Keratinocyte (primary cell): Measurements from ENCODE around the gene TMUB2. TPM values are rescaled to one million over a fixed set of nuclear protein-coding genes. Genes with fewer than 3 reads are reported as not detected.
A peak's percentile ranks its signal among the peaks of the same experiment; 100 is the strongest.

Source experiments
- DNase-seq: peaks from one replicate; pipeline ENCODE4 v3.0.0-alpha.2; 2011; ENCODE audit warnings: low read depth, missing footprints, low spot score
- FAIRE-seq: peaks from 2 replicates; lab custom pipeline; 2011; peaks lifted over from hg19 to GRCh38; lab: Jason Lieb, UNC
- H2AFZ ChIP-seq: 2 replicates; pipeline ENCODE4 v1.6.0; 2012; ENCODE audit warnings: low read length, control low read depth, inconsistent platforms; ENCODE audit not compliant: control insufficient read depth
- H3K27ac ChIP-seq: 2 replicates; pipeline ENCODE4 v1.5.1; 2011; ENCODE audit warnings: low read length; ENCODE audit not compliant: control insufficient read depth, insufficient read depth
- H3K27me3 ChIP-seq: 3 replicates; pipeline ENCODE4 v1.6.0; 2011; ENCODE audit warnings: low read length; ENCODE audit not compliant: control insufficient read depth, insufficient read depth; ENCODE audit errors: extremely low read depth
- H3K36me3 ChIP-seq, 2 experiments: 2 replicates in 1 of 2; 3 replicates in 1 of 2; pipeline ENCODE4 v1.5.1; 2011; ENCODE audit warnings: low read length in 2 of 2, mild to moderate bottlenecking in 1 of 2; ENCODE audit not compliant: control insufficient read depth in 2 of 2, insufficient read depth in 2 of 2; ENCODE audit errors: extremely low read depth in 1 of 2
- H3K4me1 ChIP-seq: 3 replicates; pipeline ENCODE4 v1.5.1; 2011; ENCODE audit warnings: low read length; ENCODE audit not compliant: control insufficient read depth, insufficient read depth; ENCODE audit errors: extremely low read depth
- H3K4me2 ChIP-seq: 3 replicates; pipeline ENCODE4 v1.6.0; 2011; ENCODE audit warnings: low read depth, low read length; ENCODE audit not compliant: control insufficient read depth, insufficient read depth; ENCODE audit errors: extremely low read depth
- H3K4me3 ChIP-seq, 3 experiments: fragments of 200-600 bp in 1 of 3; sonication (generic) in 1 of 3; 2 replicates in 2 of 3; 3 replicates in 1 of 3; pipeline ENCODE4 v1.5.1; 2011 to 2016; ENCODE audit warnings: low read length in 3 of 3, mild to moderate bottlenecking in 3 of 3, control low read depth in 2 of 3, inconsistent platforms in 1 of 3, low read depth in 1 of 3, mixed read lengths in 1 of 3, mixed run types in 1 of 3, moderate library complexity in 1 of 3; ENCODE audit not compliant: control insufficient read depth in 2 of 3, insufficient read depth in 2 of 3; ENCODE audit errors: extremely low read depth in 1 of 3
- H3K79me2 ChIP-seq: 2 replicates; pipeline ENCODE4 v1.6.0; 2012; ENCODE audit warnings: low read length; ENCODE audit not compliant: control insufficient read depth, insufficient read depth
- H3K9ac ChIP-seq: 3 replicates; pipeline ENCODE4 v1.6.0; 2011; ENCODE audit warnings: low read length; ENCODE audit not compliant: control insufficient read depth, insufficient read depth; ENCODE audit errors: extremely low read depth
- H3K9me1 ChIP-seq: 3 replicates; pipeline ENCODE4 v1.6.0; 2011; ENCODE audit warnings: low read length; ENCODE audit not compliant: control insufficient read depth, insufficient read depth; ENCODE audit errors: extremely low read depth
- H3K9me3 ChIP-seq: 2 replicates; pipeline ENCODE4 v1.5.1; 2012; ENCODE audit warnings: low read depth, low read length; ENCODE audit not compliant: control insufficient read depth
- H4K20me1 ChIP-seq: 3 replicates; pipeline ENCODE4 v1.6.0; 2011; ENCODE audit warnings: low read length; ENCODE audit not compliant: control insufficient read depth, insufficient read depth; ENCODE audit errors: extremely low read depth
- EZH2 ChIP-seq: IDR thresholded peaks from one replicate; pipeline ENCODE4 v1.6.1; 2012; ENCODE audit warnings: inconsistent platforms, mild to moderate bottlenecking, low read length, moderate library complexity
- dilution Hi-C: fragments of 300-500 bp; cut with MboI; formaldehyde crosslinking; loops from one replicate; pipeline ENCODE4 v1.7.0; 2020; ENCODE audit warnings: low sequenced_read_pairs; ENCODE audit not compliant: extremely low pct_ligation_motif_present
- polyA plus RNA-seq, 5 experiments: library from polyadenylated mRNA; depleted of rRNA in 3 of 5; stranded (reverse) in 3 of 5; stranded (forward) in 1 of 5; unstranded in 1 of 5; fragments of >200 nt; gene quantifications; 1 replicate in 1 of 5; 2 replicates in 3 of 5; 3 replicates in 1 of 5; pipeline versions ENCODE4 v1.2.1 to v1.2.3, GENCODE V29; 2011 to 2012; ENCODE audit warnings: missing spikeins in 2 of 5, low read depth in 1 of 5, low replicate concordance in 1 of 5
- TF ChIP-seq, protein P1 (sequence below), 3 experiments: IDR thresholded peaks in 1 of 3; conservative IDR thresholded peaks in 1 of 3; optimal IDR thresholded peaks in 1 of 3; 2 replicates in 2 of 3; 3 replicates in 1 of 3; pipeline versions ENCODE3 to v1.5.1; 2011; ENCODE audit warnings: low read length in 3 of 3, mild to moderate bottlenecking in 3 of 3, moderate library complexity in 2 of 3, control low read depth in 1 of 3, inconsistent platforms in 1 of 3; ENCODE audit not compliant: insufficient read depth in 2 of 3; ENCODE audit errors: extremely low read depth in 1 of 3

The TMUB2 gene
- polyA plus RNA-seq, 1 donor (not counting 4 experiments of a cell fraction or from before 2014, with no cell fraction given): 25.5 TPM

DNA sequence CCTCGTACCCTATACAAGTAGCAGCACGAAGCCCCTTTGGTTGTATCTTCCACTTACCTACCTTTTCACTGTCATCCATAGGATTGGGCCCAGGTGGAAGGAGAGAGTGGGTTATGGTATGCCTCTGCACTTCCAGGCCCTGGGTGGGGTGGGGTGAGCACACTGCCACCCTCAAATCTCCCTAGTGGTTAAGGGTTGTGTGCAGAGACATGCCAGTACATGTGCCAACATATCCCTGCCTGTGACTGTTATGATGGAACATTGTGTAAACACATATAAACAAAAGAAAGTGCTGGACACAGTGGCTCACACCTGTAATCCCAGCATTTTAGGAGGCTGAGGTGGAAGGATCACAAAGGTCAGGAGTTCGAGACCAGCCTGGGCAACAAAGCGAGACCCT is 33.9 kb upstream of the TMUB2 start:
- H3K4me3 ChIP-seq: no peak overlapping the region
- H3K4me1 ChIP-seq: peaks cover 10% of the 10 kb centered on the region
- dilution Hi-C loops: no loop called here
- no peaks in the 10 kb centered on the region for H3K27me3 ChIP-seq
- FAIRE-seq (peak; percentile 95), DNase-seq (peak; percentile 50)
- H2AFZ ChIP-seq: no peak overlapping the region
- no peaks in the 10 kb centered on the region for H3K9me3 ChIP-seq
- H4K20me1 ChIP-seq: peaks cover 3% of the 10 kb centered on the region
- peaks cover 9% of the 10 kb centered on the region for H3K79me2 ChIP-seq
- no peak overlapping the region for H3K4me2 ChIP-seq
- no peak overlapping the region for H3K9ac ChIP-seq
- no peak for TF ChIP-seq EZH2
- TF ChIP-seq, protein P1, sequence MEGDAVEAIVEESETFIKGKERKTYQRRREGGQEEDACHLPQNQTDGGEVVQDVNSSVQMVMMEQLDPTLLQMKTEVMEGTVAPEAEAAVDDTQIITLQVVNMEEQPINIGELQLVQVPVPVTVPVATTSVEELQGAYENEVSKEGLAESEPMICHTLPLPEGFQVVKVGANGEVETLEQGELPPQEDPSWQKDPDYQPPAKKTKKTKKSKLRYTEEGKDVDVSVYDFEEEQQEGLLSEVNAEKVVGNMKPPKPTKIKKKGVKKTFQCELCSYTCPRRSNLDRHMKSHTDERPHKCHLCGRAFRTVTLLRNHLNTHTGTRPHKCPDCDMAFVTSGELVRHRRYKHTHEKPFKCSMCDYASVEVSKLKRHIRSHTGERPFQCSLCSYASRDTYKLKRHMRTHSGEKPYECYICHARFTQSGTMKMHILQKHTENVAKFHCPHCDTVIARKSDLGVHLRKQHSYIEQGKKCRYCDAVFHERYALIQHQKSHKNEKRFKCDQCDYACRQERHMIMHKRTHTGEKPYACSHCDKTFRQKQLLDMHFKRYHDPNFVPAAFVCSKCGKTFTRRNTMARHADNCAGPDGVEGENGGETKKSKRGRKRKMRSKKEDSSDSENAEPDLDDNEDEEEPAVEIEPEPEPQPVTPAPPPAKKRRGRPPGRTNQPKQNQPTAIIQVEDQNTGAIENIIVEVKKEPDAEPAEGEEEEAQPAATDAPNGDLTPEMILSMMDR (optimal IDR thresholded peaks at IDR 0.05 in 1 of 3, IDR thresholded peaks at IDR 0.05 in 1 of 3, conservative IDR thresholded peaks at IDR 0.05 in 1 of 3; ENCODE audit: extremely low read depth in 1 of 3, insufficient read depth in 2 of 3, low read length in 3 of 3): no peak
- peaks cover 0 to 39% of the 10 kb centered on the region in 2 experiments for H3K36me3 ChIP-seq
- H3K9me1 ChIP-seq: no peaks in the 10 kb centered on the region
- H3K27ac ChIP-seq: peak overlapping the region; percentile 61

DNA sequence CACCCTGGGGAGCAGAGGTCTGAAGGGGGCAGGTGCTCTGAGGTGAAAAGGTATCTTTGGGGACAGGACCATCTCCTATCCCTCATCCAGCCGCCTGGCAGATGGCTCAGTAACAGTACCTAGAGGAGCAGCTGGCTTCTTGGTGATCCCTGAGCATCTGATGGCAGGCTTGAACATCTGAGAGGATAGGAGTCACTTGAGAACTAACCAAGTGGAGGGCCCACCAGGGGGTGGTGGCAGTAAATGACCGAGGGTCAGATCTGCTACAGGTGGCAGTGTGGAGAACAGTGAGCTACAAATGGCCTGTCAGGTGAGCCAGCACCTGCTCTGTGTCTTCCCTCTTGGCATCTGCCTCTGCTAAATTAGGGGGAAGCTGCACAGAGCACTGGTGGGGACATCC is 31.3 kb upstream of the TMUB2 start:
- H4K20me1 ChIP-seq: no peaks in the 10 kb centered on the region
- no peak overlapping the region for H3K9ac ChIP-seq
- H3K79me2 ChIP-seq: peaks cover 5% of the 10 kb centered on the region
- H3K9me3 ChIP-seq: no peaks in the 10 kb centered on the region
- H3K27me3 ChIP-seq: no peaks in the 10 kb centered on the region
- no peaks in the 10 kb centered on the region for H3K9me1 ChIP-seq
- H3K4me1 ChIP-seq: peaks cover 10% of the 10 kb centered on the region
- dilution Hi-C loops: no loop called here
- FAIRE-seq (no peak), DNase-seq (no peak)
- no peak overlapping the region for H3K4me3 ChIP-seq
- TF ChIP-seq, protein P1 (optimal IDR thresholded peaks at IDR 0.05 in 1 of 3, IDR thresholded peaks at IDR 0.05 in 1 of 3, conservative IDR thresholded peaks at IDR 0.05 in 1 of 3; ENCODE audit: extremely low read depth in 1 of 3, insufficient read depth in 2 of 3, low read length in 3 of 3): no peak
- TF ChIP-seq EZH2: no peak
- no peak overlapping the region for H2AFZ ChIP-seq
- H3K36me3 ChIP-seq: peaks cover 2 to 32% of the 10 kb centered on the region in 2 experiments
- no peak overlapping the region for H3K27ac ChIP-seq
- no peak overlapping the region for H3K4me2 ChIP-seq
